ENCODE data around the gene SLC26A2. TPM values are rescaled to one million over a fixed set of nuclear protein-coding genes. Genes with fewer than 3 reads are reported as not detected.

The SLC26A2 gene
- total and polyA plus RNA-seq, 4 experiments from 2014 or later: 1.4 to 14.3 (median 9.1) TPM

- POLR2A ChIA-PET (ENCODE audit: partially characterized antibody): no interaction called here
- no peak for DNase-seq
- H3K9me3 ChIP-seq (ENCODE audit: control insufficient read depth in 1 of 2, low read length in 2 of 2): no peaks in the 10 kb centered on the region
- Mint-ChIP-seq H3K4me1 (peaks cover 0 to 4% (median 0%) of the 10 kb centered on the region in 4 donors), H3K27me3 (no peaks in the 10 kb centered on the region), H3K27ac (peak overlapping the region in 1 of 7 donors; percentile 5), H3K36me3 (peaks cover 76 to 87% of the 10 kb centered on the region in 2 donors), H3K4me3 (no peak overlapping the region), H3K9me3 (peaks cover 0 to 6% (median 0%) of the 10 kb centered on the region in 8 donors)
- H3K36me3 ChIP-seq (ENCODE audit: insufficient read depth, low read length): peaks cover 76% of the 10 kb centered on the region
- intact Hi-C loops (cut with micrococcal nuclease): no loop called here
- CTCF ChIA-PET (ENCODE audit: partially characterized antibody): interaction anchor here (0.9 kb wide), 1 partner anchor 186 kb away, joined by 3 read pairs; no protein-coding TSS in a partner anchor
- no peak overlapping the region for H3K4me3 ChIP-seq (ENCODE audit: low read length in 2 of 2)
- no peaks in the 10 kb centered on the region for H3K27me3 ChIP-seq (ENCODE audit: insufficient read depth, low read length)
- no peak overlapping the region for H3K27ac ChIP-seq (ENCODE audit: low read depth, low read length)
- no peaks in the 10 kb centered on the region for H3K4me1 ChIP-seq (ENCODE audit: insufficient read depth, low read length)
Measured at GRCh38 chr5:150020249-150020648, 59.7 kb downstream of the SLC26A2 start.

GRCh38 chr5:150021491-150022157, 61.1 kb downstream of the SLC26A2 start:
- Mint-ChIP-seq H3K4me3 (no peak overlapping the region), H3K36me3 (peaks cover 70 to 87% of the 10 kb centered on the region in 2 donors), H3K4me1 (peaks cover 0 to 4% (median 0%) of the 10 kb centered on the region in 4 donors), H3K9me3 (no peaks in the 10 kb centered on the region), H3K27ac (peak overlapping the region in 3 of 7 donors; percentile 24 to 82 (median 26)), H3K27me3 (no peaks in the 10 kb centered on the region)
- intact Hi-C loops (cut with micrococcal nuclease): no loop called here
- DNase-seq: no peak
- Histone ChIP-seq H3K27ac (ENCODE audit: low read depth, low read length) (no peak overlapping the region), H3K4me3 (ENCODE audit: low read length in 2 of 2) (no peak overlapping the region), H3K27me3 (ENCODE audit: insufficient read depth, low read length) (no peaks in the 10 kb centered on the region), H3K36me3 (ENCODE audit: insufficient read depth, low read length) (peaks cover 75% of the 10 kb centered on the region), H3K9me3 (ENCODE audit: control insufficient read depth in 1 of 2, low read length in 2 of 2) (no peaks in the 10 kb centered on the region), H3K4me1 (ENCODE audit: insufficient read depth, low read length) (no peaks in the 10 kb centered on the region)
- CTCF ChIA-PET (ENCODE audit: partially characterized antibody): interaction anchor here (0.6 to 1.7 kb wide), 2 partner anchors 9 to 353 kb away, joined by 6 to 7 read pairs; no protein-coding TSS in a partner anchor
- POLR2A ChIA-PET (ENCODE audit: partially characterized antibody): interaction anchor here (1.2 kb wide), 1 partner anchor 21 kb away, joined by 3 read pairs; the partner anchor contains the start of genes HMGXB3 and TIGD6

DNA sequence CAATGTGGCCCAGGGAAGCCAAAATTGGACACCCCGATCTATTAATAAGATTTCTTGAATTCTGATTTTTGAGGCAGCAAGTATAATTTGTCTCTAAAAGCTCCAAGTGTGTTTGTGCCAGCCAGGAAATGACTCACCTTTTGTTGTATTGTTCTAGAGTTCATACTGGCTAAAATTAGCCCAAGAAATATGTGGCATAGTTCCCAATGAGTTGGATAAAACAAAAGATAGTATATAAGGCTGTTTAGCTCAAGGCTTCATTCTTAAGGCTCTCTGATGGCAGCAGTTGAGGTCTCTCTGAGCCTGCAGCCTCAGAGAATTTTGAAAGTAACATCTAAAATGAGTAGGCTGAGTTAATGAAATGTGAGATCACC, 61.6 kb downstream of the SLC26A2 start:
- Mint-ChIP-seq H3K27me3 (no peaks in the 10 kb centered on the region), H3K4me1 (peaks cover 0 to 4% (median 0%) of the 10 kb centered on the region in 4 donors), H3K27ac (peak overlapping the region in 1 of 7 donors; percentile 82), H3K9me3 (no peaks in the 10 kb centered on the region), H3K36me3 (peaks cover 69 to 87% of the 10 kb centered on the region in 2 donors), H3K4me3 (no peak overlapping the region)
- H3K4me1 ChIP-seq (ENCODE audit: insufficient read depth, low read length): no peaks in the 10 kb centered on the region
- H3K27ac ChIP-seq (ENCODE audit: low read depth, low read length): no peak overlapping the region
- H3K9me3 ChIP-seq (ENCODE audit: control insufficient read depth in 1 of 2, low read length in 2 of 2): no peaks in the 10 kb centered on the region
- H3K4me3 ChIP-seq (ENCODE audit: low read length in 2 of 2): no peak overlapping the region
- ChIA-PET CTCF (ENCODE audit: partially characterized antibody) (interaction anchor here (1.7 kb wide), 1 partner anchor 9 kb away, joined by 7 read pairs; no protein-coding TSS in a partner anchor), POLR2A (ENCODE audit: partially characterized antibody) (interaction anchor here (1.2 kb wide), 1 partner anchor 22 kb away, joined by 3 read pairs; the partner anchor contains the start of genes HMGXB3 and TIGD6)
- no peaks in the 10 kb centered on the region for H3K27me3 ChIP-seq (ENCODE audit: insufficient read depth, low read length)
- H3K36me3 ChIP-seq (ENCODE audit: insufficient read depth, low read length): peaks cover 80% of the 10 kb centered on the region
- DNase-seq: no peak
- intact Hi-C loops (cut with micrococcal nuclease): no loop called here

DNA sequence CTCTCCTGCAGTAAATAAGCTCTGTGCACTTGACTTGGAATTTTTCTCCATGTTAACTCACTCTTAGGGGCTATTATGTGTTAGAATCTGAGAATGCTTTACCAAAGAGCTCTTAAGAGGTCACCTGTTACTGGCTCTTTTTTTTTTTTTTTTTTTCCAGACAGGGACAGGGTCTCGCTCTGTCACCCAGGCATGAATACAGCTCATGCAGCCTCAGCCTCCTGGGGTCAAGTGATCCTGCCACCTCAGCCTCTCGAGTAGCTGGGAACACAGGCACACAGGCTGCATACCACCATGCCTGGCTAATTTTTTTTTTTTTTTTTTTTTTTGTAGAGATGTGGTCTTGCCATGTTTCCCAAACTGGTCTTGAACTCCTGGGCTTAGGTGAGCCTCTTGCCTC, 62.1 kb downstream of the SLC26A2 start:
- ChIA-PET CTCF (ENCODE audit: partially characterized antibody) (no interaction called here), POLR2A (ENCODE audit: partially characterized antibody) (interaction anchor here (1.2 kb wide), 1 partner anchor 22 kb away, joined by 3 read pairs; the partner anchor contains the start of genes HMGXB3 and TIGD6)
- H3K36me3 ChIP-seq (ENCODE audit: insufficient read depth, low read length): peaks cover 80% of the 10 kb centered on the region
- H3K27me3 Mint-ChIP-seq: no peaks in the 10 kb centered on the region
- H3K27ac ChIP-seq (ENCODE audit: low read depth, low read length): no peak overlapping the region
- H3K4me3 Mint-ChIP-seq: no peak overlapping the region
- no peak overlapping the region for H3K27ac Mint-ChIP-seq
- no peaks in the 10 kb centered on the region for H3K9me3 Mint-ChIP-seq
- H3K36me3 Mint-ChIP-seq: peaks cover 65 to 87% of the 10 kb centered on the region in 2 donors
- no peak overlapping the region for H3K4me3 ChIP-seq (ENCODE audit: low read length in 2 of 2)
- H3K27me3 ChIP-seq (ENCODE audit: insufficient read depth, low read length): no peaks in the 10 kb centered on the region
- H3K9me3 ChIP-seq (ENCODE audit: control insufficient read depth in 1 of 2, low read length in 2 of 2): no peaks in the 10 kb centered on the region
- intact Hi-C loops (cut with micrococcal nuclease): no loop called here
- no peaks in the 10 kb centered on the region for H3K4me1 ChIP-seq (ENCODE audit: insufficient read depth, low read length)
- peaks cover 0 to 4% (median 0%) of the 10 kb centered on the region in 4 donors for H3K4me1 Mint-ChIP-seq
- no peak for DNase-seq

GRCh38 chr5:150023136-150023535, 62.6 kb downstream of the SLC26A2 start:
- Mint-ChIP-seq H3K9me3 (no peaks in the 10 kb centered on the region), H3K4me1 (peaks cover 0 to 4% (median 0%) of the 10 kb centered on the region in 4 donors), H3K36me3 (peaks cover 67 to 87% of the 10 kb centered on the region in 2 donors), H3K27ac (no peak overlapping the region), H3K4me3 (no peak overlapping the region), H3K27me3 (no peaks in the 10 kb centered on the region)
- DNase-seq: no peak
- CTCF ChIA-PET (ENCODE audit: partially characterized antibody): no interaction called here
- H3K27ac ChIP-seq (ENCODE audit: low read depth, low read length): no peak overlapping the region
- no peaks in the 10 kb centered on the region for H3K9me3 ChIP-seq (ENCODE audit: control insufficient read depth in 1 of 2, low read length in 2 of 2)
- no peak overlapping the region for H3K4me3 ChIP-seq (ENCODE audit: low read length in 2 of 2)
- no peaks in the 10 kb centered on the region for H3K4me1 ChIP-seq (ENCODE audit: insufficient read depth, low read length)
- no peaks in the 10 kb centered on the region for H3K27me3 ChIP-seq (ENCODE audit: insufficient read depth, low read length)
- peaks cover 75% of the 10 kb centered on the region for H3K36me3 ChIP-seq (ENCODE audit: insufficient read depth, low read length)
- intact Hi-C loops (cut with micrococcal nuclease): no loop called here
- POLR2A ChIA-PET (ENCODE audit: partially characterized antibody): interaction anchor here (1.2 kb wide), 1 partner anchor 23 kb away, joined by 3 read pairs; the partner anchor contains the start of genes HMGXB3 and TIGD6

DNA sequence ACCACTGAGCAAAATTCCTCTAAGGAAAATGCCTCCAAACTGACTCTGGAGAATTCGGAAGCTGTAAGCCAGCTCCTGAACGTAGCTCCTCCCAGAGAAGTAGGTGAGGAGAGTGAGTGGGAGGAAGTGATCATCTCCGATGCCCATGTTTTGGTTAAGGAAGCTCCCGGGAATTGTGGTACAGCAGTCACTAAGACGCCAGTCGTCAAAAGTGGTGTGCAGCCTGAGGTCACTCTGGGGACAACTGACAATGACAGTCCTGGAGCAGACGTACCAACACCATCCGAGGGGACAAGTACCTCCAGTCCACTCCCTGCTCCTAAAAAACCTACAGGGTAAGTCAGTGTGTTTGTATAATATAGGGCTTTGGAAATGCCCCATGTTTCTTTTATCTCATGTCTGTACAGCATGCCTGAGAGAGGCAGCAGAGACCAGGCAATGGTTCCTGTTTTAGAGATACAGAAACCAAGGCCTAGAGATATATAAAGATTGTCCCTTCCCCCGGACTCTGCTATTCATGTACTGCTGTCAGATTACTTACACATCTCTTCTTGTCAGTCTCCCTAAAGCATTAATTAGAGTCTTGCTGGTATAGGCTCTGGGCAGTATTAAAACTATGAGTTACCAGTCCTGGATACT, 63.9 kb downstream of the SLC26A2 start:
- no peaks in the 10 kb centered on the region for H3K9me3 Mint-ChIP-seq
- Histone ChIP-seq H3K27me3 (ENCODE audit: insufficient read depth, low read length) (no peaks in the 10 kb centered on the region), H3K36me3 (ENCODE audit: insufficient read depth, low read length) (peaks cover 64% of the 10 kb centered on the region), H3K9me3 (ENCODE audit: control insufficient read depth in 1 of 2, low read length in 2 of 2) (no peaks in the 10 kb centered on the region), H3K4me3 (ENCODE audit: low read length in 2 of 2) (no peak overlapping the region), H3K4me1 (ENCODE audit: insufficient read depth, low read length) (no peaks in the 10 kb centered on the region), H3K27ac (ENCODE audit: low read depth, low read length) (no peak overlapping the region)
- no peak for DNase-seq
- ChIA-PET CTCF (ENCODE audit: partially characterized antibody) (no interaction called here), POLR2A (ENCODE audit: partially characterized antibody) (no interaction called here)
- no peak overlapping the region for H3K27ac Mint-ChIP-seq
- H3K27me3 Mint-ChIP-seq: no peaks in the 10 kb centered on the region
- peaks cover 57 to 84% of the 10 kb centered on the region in 2 donors for H3K36me3 Mint-ChIP-seq
- intact Hi-C loops (cut with micrococcal nuclease): no loop called here
- H3K4me3 Mint-ChIP-seq: no peak overlapping the region
- H3K4me1 Mint-ChIP-seq: peaks cover 0 to 1% (median 0%) of the 10 kb centered on the region in 4 donors

DNA sequence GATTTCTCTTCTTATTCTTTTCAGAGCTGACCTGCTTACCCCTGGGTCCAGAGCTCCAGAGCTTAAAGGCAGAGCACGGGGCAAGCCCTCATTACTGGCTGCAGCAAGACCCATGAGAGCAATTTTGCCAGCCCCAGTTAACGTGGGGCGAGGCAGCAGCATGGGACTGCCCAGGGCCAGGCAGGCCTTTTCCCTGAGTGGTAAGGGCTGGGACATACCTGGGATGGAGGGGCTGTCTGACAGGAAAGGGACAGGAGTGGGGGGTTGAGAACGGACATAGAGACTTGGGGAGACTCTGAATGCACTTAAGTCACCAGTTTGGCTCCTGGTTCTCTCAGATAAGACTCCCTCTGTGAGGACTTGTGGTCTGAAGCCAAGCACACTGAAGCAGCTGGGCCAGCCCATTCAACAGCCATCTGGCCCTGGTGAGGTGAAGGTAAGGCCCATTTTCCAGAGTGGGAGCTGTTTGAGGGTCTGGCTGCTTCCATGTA, 66.2 kb downstream of the SLC26A2 start:
- Histone ChIP-seq H3K27ac (ENCODE audit: low read depth, low read length) (no peak overlapping the region), H3K27me3 (ENCODE audit: insufficient read depth, low read length) (no peaks in the 10 kb centered on the region), H3K36me3 (ENCODE audit: insufficient read depth, low read length) (peaks cover 60% of the 10 kb centered on the region), H3K4me3 (ENCODE audit: low read length in 2 of 2) (no peak overlapping the region), H3K9me3 (ENCODE audit: control insufficient read depth in 1 of 2, low read length in 2 of 2) (no peaks in the 10 kb centered on the region), H3K4me1 (ENCODE audit: insufficient read depth, low read length) (no peaks in the 10 kb centered on the region)
- H3K27ac Mint-ChIP-seq: peak overlapping the region in 2 of 7 donors; percentile 23 to 80
- H3K4me1 Mint-ChIP-seq: peaks cover 0 to 1% (median 0%) of the 10 kb centered on the region in 4 donors
- peaks cover 52 to 82% of the 10 kb centered on the region in 2 donors for H3K36me3 Mint-ChIP-seq
- ChIA-PET CTCF (ENCODE audit: partially characterized antibody) (no interaction called here), POLR2A (ENCODE audit: partially characterized antibody) (no interaction called here)
- H3K27me3 Mint-ChIP-seq: no peaks in the 10 kb centered on the region
- H3K9me3 Mint-ChIP-seq: peaks cover 0 to 2% (median 0%) of the 10 kb centered on the region in 8 donors
- DNase-seq: no peak
- no peak overlapping the region for H3K4me3 Mint-ChIP-seq
- intact Hi-C loops (cut with micrococcal nuclease): no loop called here

All from CD4-positive, alpha-beta memory T cell (primary cell).